HFFc6 (cell line): ENCODE results near the gene KCNE1. TPM values are rescaled to one million over a fixed set of nuclear protein-coding genes. Genes with fewer than 3 reads are reported as not detected.

Source experiments
- DNase-seq: peaks from one replicate; pipeline ENCODE4 v3.0.0-alpha.2; 2018
- H3K27ac Mint-ChIP-seq: 2 replicates; pipeline ENCODE4 v1.8.0; 2020; ENCODE audit warnings: mild to moderate bottlenecking, mixed read lengths
- H3K27me3 Mint-ChIP-seq: 2 replicates; pipeline ENCODE4 v1.8.0; 2021; ENCODE audit warnings: mild to moderate bottlenecking, moderate library complexity, mixed read lengths; ENCODE audit not compliant: insufficient read depth
- H3K36me3 Mint-ChIP-seq: 2 replicates; pipeline ENCODE4 v1.8.0; 2021; ENCODE audit warnings: low read depth, mixed read lengths
- H3K4me1 Mint-ChIP-seq: 2 replicates; pipeline ENCODE4 v1.8.0; 2020; ENCODE audit warnings: low read depth, mixed read lengths
- H3K4me3 Mint-ChIP-seq: 2 replicates; pipeline ENCODE4 v1.8.0; 2020; ENCODE audit warnings: mild to moderate bottlenecking, moderate library complexity, mixed read lengths
- H3K9me3 Mint-ChIP-seq: 2 replicates; pipeline ENCODE4 v1.8.0; 2020; ENCODE audit warnings: mild to moderate bottlenecking, mixed read lengths
- CTCF ChIP-seq: fragments of 200-600 bp; sonication (generic); IDR thresholded peaks from 2 replicates; pipeline ENCODE4 v1.5.0; 2021; ENCODE audit warnings: antibody characterized with exemption, mild to moderate bottlenecking
- total RNA-seq, 6 experiments: library from RNA; stranded (reverse); fragmentation: NEBNext Ultra II Directional; extraction: Animal tissue kit (Norgen Biotek cat#: 25700); gene quantifications; 2 replicates in 1 of 6; 3 replicates in 5 of 6; pipeline ENCODE4 v1.2.3, GENCODE V29; 2021

The KCNE1 gene
- total RNA-seq, 6 experiments from 2014 or later: 0.71 to 1.3 (median 0.85) TPM

- Mint-ChIP-seq H3K27ac (peak overlapping the region; percentile 12; the same call in 1 of the 2 replicates), H3K4me3 (no peak overlapping the region), H3K9me3 (peaks cover 6% of the 10 kb centered on the region), H3K36me3 (peaks cover 6% of the 10 kb centered on the region), H3K27me3 (peaks cover 2% of the 10 kb centered on the region), H3K4me1 (peaks cover 58% of the 10 kb centered on the region)
- DNase-seq: no peak
- no peak for TF ChIP-seq CTCF
Observed at GRCh38 chr21:34543017-34543416, 31.0 kb upstream of the KCNE1 start.

GRCh38 chr21:34540206-34540605, 28.2 kb upstream of the KCNE1 start:
- TF ChIP-seq CTCF: no peak
- peaks cover 6% of the 10 kb centered on the region for H3K36me3 Mint-ChIP-seq
- no peak overlapping the region for H3K27ac Mint-ChIP-seq

DNA sequence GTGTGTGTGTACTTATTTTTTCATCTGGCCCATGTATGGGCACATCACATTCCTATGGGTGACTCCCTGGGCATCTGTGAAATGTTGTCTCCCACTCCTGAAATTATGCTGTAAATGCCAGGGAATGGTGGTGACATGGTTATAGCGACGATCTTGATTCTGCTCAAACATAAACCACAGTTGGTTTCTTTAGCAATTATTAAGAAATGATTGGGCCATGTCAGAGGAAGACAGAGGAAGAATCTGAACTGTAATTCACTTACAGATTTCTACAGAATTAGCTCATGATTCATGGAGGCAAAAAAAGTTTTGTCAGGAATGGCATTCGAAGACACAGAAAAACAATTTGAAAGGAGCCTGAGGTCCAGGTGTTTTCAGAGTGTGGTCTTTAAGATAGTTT, 25.8 kb upstream of the KCNE1 start:
- no peak overlapping the region for H3K4me3 Mint-ChIP-seq
- TF ChIP-seq CTCF: no peak
- peaks cover under 1% of the 10 kb centered on the region; the same call in 1 of the 2 replicates for H3K9me3 Mint-ChIP-seq
- H3K4me1 Mint-ChIP-seq: peaks cover 47% of the 10 kb centered on the region
- H3K27me3 Mint-ChIP-seq: no peaks in the 10 kb centered on the region; the same call in 1 of the 2 replicates
- peak overlapping the region; percentile 19; the same call in 1 of the 2 replicates for H3K27ac Mint-ChIP-seq
- H3K36me3 Mint-ChIP-seq: peaks cover under 1% of the 10 kb centered on the region
- DNase-seq: no peak

More at GRCh38 chr21:34540206-34540605, 28.2 kb upstream of the KCNE1 start:
- no peak for DNase-seq
- Mint-ChIP-seq H3K4me1 (peaks cover 60% of the 10 kb centered on the region), H3K4me3 (no peak overlapping the region), H3K27me3 (no peaks in the 10 kb centered on the region; the same call in 1 of the 2 replicates), H3K9me3 (peaks cover 6% of the 10 kb centered on the region)

- Mint-ChIP-seq H3K27me3 (no peaks in the 10 kb centered on the region), H3K36me3 (no peaks in the 10 kb centered on the region), H3K4me3 (peak overlapping the region; percentile 2; the same call in 1 of the 2 replicates), H3K9me3 (no peaks in the 10 kb centered on the region), H3K4me1 (peaks cover 47% of the 10 kb centered on the region), H3K27ac (peak overlapping the region; percentile 57)
- no peak for TF ChIP-seq CTCF
- peak; percentile 39 for DNase-seq
Observed at GRCh38 chr21:34536820-34537219, 24.8 kb upstream of the KCNE1 start.

DNA sequence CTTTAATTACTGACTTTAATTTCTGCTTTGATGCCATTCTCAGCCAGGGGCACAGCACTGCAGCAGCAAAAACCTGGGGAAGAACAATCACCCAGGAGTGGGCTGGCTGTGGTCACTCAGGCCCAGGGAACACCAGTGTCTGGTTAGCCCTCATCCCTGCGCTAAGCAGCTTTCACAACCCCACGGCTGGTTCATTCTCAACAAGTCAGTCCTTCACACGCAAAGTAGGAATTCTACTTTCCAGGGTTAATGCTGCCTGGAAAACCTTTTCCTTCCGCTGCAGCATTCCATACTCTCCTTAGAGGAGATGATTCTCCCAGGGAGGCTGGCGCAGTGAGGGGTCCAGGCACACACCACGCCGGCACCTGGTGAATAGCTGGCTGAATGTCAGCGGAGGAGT, 24.3 kb upstream of the KCNE1 start:
- H3K4me3 Mint-ChIP-seq: no peak overlapping the region; the same call in 1 of the 2 replicates
- H3K36me3 Mint-ChIP-seq: no peaks in the 10 kb centered on the region
- peaks cover 47% of the 10 kb centered on the region for H3K4me1 Mint-ChIP-seq
- H3K27ac Mint-ChIP-seq: peak overlapping the region; percentile 57
- no peak for DNase-seq
- no peaks in the 10 kb centered on the region for H3K9me3 Mint-ChIP-seq
- TF ChIP-seq CTCF: no peak
- no peaks in the 10 kb centered on the region for H3K27me3 Mint-ChIP-seq
